H1 (cell line): ENCODE measurements around the gene GSK3B. TPM values are rescaled to one million over a fixed set of nuclear protein-coding genes. Genes with fewer than 3 reads are reported as not detected.

ENCODE experiments used
- HDAC6 ChIP-seq: IDR thresholded peaks from one replicate; pipeline ENCODE4 v1.7.1; 2012; ENCODE audit warnings: low read depth, mild to moderate bottlenecking, inconsistent platforms, low read length, moderate library complexity
- polyA plus RNA-seq, 7 experiments: library from polyadenylated mRNA; depleted of rRNA in 3 of 7; stranded (reverse) in 5 of 7; unstranded in 2 of 7; fragments of >200 nt in 5 of 7; fragments of 200-250 nt in 2 of 7; gene quantifications; 1 replicate in 5 of 7; 2 replicates in 1 of 7; 4 replicates in 1 of 7; pipeline versions ENCODE4 v1.2.1 to v1.2.3, GENCODE V29; 2011 to 2013; ENCODE audit warnings: missing spikeins in 2 of 7, mixed read lengths in 2 of 7
- total RNA-seq: library from RNA; stranded (reverse); fragmentation: NEBNext Ultra II Directional; extraction: Animal tissue kit (Norgen Biotek cat#: 25700); gene quantifications from 2 replicates; pipeline ENCODE4 v1.2.1, GENCODE V29; 2021

Gene GSK3B
- total and polyA plus RNA-seq, 2 of the 8 experiments (the other 6 are each of a cell fraction or from before 2014, with no cell fraction given) = 24.2 to 50.7 TPM

DNA sequence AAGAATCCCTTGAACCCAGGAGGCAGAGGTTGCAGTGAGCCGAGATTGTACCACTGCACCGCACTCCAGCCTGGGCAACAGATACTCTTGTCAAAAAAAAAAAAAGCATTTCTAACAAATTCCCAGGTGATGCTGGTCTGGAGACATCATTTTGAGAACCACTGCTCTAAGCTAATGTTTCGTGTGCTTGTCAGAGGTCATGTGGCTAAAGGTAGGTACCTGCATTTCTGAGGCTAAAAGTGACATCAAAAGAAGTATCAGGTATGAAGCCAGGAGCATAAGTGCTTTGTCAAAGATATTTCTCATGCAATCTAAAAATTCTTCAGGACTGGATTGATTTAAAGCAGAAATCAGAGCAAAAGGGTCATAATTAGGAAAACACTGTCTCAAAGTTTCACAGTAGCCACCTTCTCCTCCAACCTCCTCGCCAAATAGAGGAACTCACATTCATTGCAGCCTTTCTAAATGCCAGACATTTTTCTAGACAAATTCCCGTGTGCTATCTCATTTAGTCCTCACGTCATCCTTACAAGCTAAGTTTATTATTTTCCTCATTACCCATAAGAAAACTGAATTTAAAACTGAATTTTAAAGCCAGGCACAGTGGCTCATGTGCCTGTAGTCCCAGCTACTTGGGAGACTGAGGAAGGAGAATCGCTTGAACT lies 25.7 kb upstream of the GSK3B start (continued):
- TF ChIP-seq HDAC6 = no peak
